Adrenal gland (tissue), 12 donors: ENCODE results near the gene ERCC2. TPM values are rescaled to one million over a fixed set of nuclear protein-coding genes. Genes with fewer than 3 reads are reported as not detected.
"Not testable (repeated sequence)": the region's sequence is repeated elsewhere in the genome, so short reads cannot be mapped to it uniquely, and the experiment has no call there.

ENCODE experiments used
- DNase-seq, 7 donors: peaks; one replicate each; pipeline ENCODE4 v3.0.0-alpha.2; 2019 to 2020
- H3K27ac ChIP-seq, 5 donors: fragments of 200-600 bp; sonication (generic) in 4 of 5; 1 replicate in 3 of 5; 2 replicates in 2 of 5; pipeline versions ENCODE4 v1.5.1 to v1.8.0; 2016 to 2020; ENCODE audit warnings: mild to moderate bottlenecking in 1 of 5
- H3K27me3 ChIP-seq: fragments of 200-600 bp; 2 replicates; pipeline ENCODE4 v1.8.0; 2021
- H3K36me3 ChIP-seq, 2 donors: fragments of 200-600 bp; replicated peaks in 1 of 2; 1 replicate in 1 of 2; 2 replicates in 1 of 2; pipeline versions ENCODE4 v1.5.1 to v1.8.0; 2018 to 2022
- H3K4me1 ChIP-seq, 2 donors: fragments of 200-600 bp; replicated peaks in 1 of 2; 1 replicate in 1 of 2; 2 replicates in 1 of 2; pipeline versions ENCODE4 v1.5.1 to v1.8.0; 2018 to 2021
- H3K4me3 ChIP-seq, 4 donors: fragments of 200-600 bp; sonication (generic) in 3 of 4; one replicate each; pipeline ENCODE4 v1.5.1; 2016 to 2018
- H3K9me3 ChIP-seq, 3 donors: fragments of 200-600 bp; sonication (generic) in 1 of 3; replicated peaks in 1 of 3; 1 replicate in 2 of 3; 2 replicates in 1 of 3; pipeline versions ENCODE4 v1.5.1 to v1.8.0; 2016 to 2021
- POLR2A ChIP-seq, 2 donors: fragments of 450-650 bp; IDR thresholded peaks; one replicate each; pipeline ENCODE4 v1.6.1; 2017; ENCODE audit warnings: antibody characterized with exemption in 2 of 2, mild to moderate bottlenecking in 2 of 2, moderate library complexity in 1 of 2
- WGBS, 4 donors: extraction: QIAGEN DNeasy Blood & Tissue Kit in 2 of 4; methylation state at CpG; one replicate each; pipeline versions ENCODE4 v1.1.5 to v1.1.7; 2013 to 2017; 5-methylcytosine and 5-hydroxymethylcytosine counted together
- intact Hi-C, 2 donors: fragments of 100-400 bp; cut with DNase I; formaldehyde crosslinking; loops; one replicate each; pipeline versions ENCODE4 v1.14.1 to v1.15.0; 2022 to 2023
- polyA plus RNA-seq, 3 donors: library from polyadenylated mRNA; stranded (reverse); fragments of 200-250 nt in 2 of 3; fragments of 350-450 nt in 1 of 3; fragmentation: Illumina TruSeq in 1 of 3; extraction: RNeasy Lipid Tissue Mini Kit (QIAGEN cat#74804) in 1 of 3; gene quantifications; one replicate each; pipeline ENCODE4 v1.2.3, GENCODE V29; 2013 to 2014
- total RNA-seq, 9 donors: library from RNA; depleted of rRNA in 4 of 9; stranded (reverse); fragments of >200 nt in 4 of 9; fragments of 120-200 nt in 1 of 9; fragmentation: NEBNext Ultra II Directional in 1 of 9; extraction: Animal tissue kit (Norgen Biotek cat#: 25700) in 1 of 9; gene quantifications; one replicate each; pipeline versions ENCODE4 v1.1.0 to v1.2.4, GENCODE V29; 2013 to 2023
- TF ChIP-seq, protein P1 (sequence below), 6 experiments: fragments of 450-650 bp in 4 of 6; fragments of 200-600 bp in 2 of 6; sonication (generic) in 1 of 6; IDR thresholded peaks; 1 replicate in 5 of 6; 2 replicates in 1 of 6; pipeline versions ENCODE4 v1.5.1 to v1.8.0; 2016 to 2021; ENCODE audit warnings: antibody characterized with exemption in 6 of 6, mild to moderate bottlenecking in 2 of 6, moderate library complexity in 1 of 6
- donor health status: healthy with polysubstance abuse.
- donor health status: Bipolar disorder and iron deficiency.
- donor health status: DM: yes; HTN: yes; CAD: no.
- donor health status: DM: no; HTN: no; CAD: no.
- donor health status: DM: no; HTN: no; CAD: no.
- donor health status: DM: yes; HTN: yes; CAD: no.

The ERCC2 gene
- total and polyA plus RNA-seq, 12 donors, result 10.1 to 53.3 (median 26.9) TPM

- intact Hi-C loops, result no loop called here
- TF ChIP-seq, protein P1, sequence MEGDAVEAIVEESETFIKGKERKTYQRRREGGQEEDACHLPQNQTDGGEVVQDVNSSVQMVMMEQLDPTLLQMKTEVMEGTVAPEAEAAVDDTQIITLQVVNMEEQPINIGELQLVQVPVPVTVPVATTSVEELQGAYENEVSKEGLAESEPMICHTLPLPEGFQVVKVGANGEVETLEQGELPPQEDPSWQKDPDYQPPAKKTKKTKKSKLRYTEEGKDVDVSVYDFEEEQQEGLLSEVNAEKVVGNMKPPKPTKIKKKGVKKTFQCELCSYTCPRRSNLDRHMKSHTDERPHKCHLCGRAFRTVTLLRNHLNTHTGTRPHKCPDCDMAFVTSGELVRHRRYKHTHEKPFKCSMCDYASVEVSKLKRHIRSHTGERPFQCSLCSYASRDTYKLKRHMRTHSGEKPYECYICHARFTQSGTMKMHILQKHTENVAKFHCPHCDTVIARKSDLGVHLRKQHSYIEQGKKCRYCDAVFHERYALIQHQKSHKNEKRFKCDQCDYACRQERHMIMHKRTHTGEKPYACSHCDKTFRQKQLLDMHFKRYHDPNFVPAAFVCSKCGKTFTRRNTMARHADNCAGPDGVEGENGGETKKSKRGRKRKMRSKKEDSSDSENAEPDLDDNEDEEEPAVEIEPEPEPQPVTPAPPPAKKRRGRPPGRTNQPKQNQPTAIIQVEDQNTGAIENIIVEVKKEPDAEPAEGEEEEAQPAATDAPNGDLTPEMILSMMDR (IDR thresholded peaks at IDR 0.05), result no peak
- TF ChIP-seq POLR2A (IDR thresholded peaks at IDR 0.05), result no peak
- no peaks in the 10 kb centered on the region for H3K36me3 ChIP-seq
- H3K27ac ChIP-seq, result no peak overlapping the region
- H3K27me3 ChIP-seq, result peaks cover 18% of the 10 kb centered on the region
- DNase-seq, result no peak
- no peaks in the 10 kb centered on the region for H3K4me1 ChIP-seq
- no peak overlapping the region for H3K4me3 ChIP-seq
- H3K9me3 ChIP-seq, result no peaks in the 10 kb centered on the region
- 70 to 83% (median 75%) methylated on average over 8 of the region's 8 CpGs for WGBS, 4 donors
Measured at GRCh38 chr19:45314708-45315245, 55.6 kb downstream of the ERCC2 start.

DNA sequence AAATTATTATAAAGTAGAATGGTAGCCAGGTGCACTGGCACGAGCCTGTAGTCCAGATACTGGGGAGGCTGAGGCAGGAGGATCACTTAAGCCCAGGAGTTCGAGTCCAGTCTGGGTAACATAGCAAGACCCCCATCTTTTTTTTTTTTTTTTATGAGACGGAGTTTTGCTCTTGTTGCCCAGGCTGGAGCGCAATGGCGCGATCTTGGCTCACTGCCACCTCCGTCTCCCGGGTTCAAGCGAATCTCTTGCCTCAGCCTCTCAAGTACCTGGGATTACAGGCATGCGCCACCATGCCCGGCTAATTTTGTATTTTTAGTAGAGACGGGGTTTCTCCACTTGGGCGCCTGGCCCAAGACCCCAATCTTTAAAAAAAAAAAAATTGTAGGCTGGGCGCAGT lies 58.1 kb downstream of the ERCC2 start:
- H3K36me3 ChIP-seq, H3K27ac ChIP-seq, H3K4me1 ChIP-seq, DNase-seq, intact Hi-C loops, H3K9me3 ChIP-seq, H3K4me3 ChIP-seq: not testable (repeated sequence)
- H3K27me3 ChIP-seq, result peaks cover 15% of the 10 kb centered on the region
- 88 to 95% (median 91%) methylated on average over 14 of the region's 14 CpGs for WGBS, 4 donors

DNA sequence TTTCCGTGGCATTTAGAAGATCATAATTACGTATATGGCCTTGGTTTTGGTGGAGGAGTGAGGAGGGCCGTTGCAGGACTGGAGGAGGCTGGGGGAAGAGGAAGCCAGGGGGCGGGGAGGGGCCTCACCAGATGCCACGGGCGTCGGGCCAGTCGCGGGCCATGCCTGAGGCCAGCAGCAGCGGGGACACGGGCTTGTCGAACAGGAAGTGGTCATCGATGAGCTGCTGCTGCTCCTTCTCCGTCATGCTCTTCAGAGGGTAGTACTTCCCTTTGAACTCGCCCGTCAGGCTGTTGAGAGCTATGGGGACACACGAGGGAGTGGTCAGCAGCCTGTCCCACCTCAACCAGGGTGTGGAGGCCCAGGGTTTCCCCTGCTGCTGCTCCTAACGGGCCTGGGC lies 58.8 kb downstream of the ERCC2 start:
- peak in 1 of 7 donors; percentile 17 for DNase-seq
- H3K4me3 ChIP-seq, result no peak overlapping the region
- H3K36me3 ChIP-seq, result no peaks in the 10 kb centered on the region
- peaks cover 15% of the 10 kb centered on the region for H3K27me3 ChIP-seq
- no peaks in the 10 kb centered on the region for H3K4me1 ChIP-seq
- H3K9me3 ChIP-seq, result no peaks in the 10 kb centered on the region
- TF ChIP-seq, protein P1 (IDR thresholded peaks at IDR 0.05), result no peak
- no peak for TF ChIP-seq POLR2A (IDR thresholded peaks at IDR 0.05)
- WGBS, 4 donors, result 38 to 50% (median 43%) methylated on average over 9 to 18 of the region's 18 CpGs
- no peak overlapping the region for H3K27ac ChIP-seq
- intact Hi-C loops, result no loop called here

- H3K27ac ChIP-seq, H3K9me3 ChIP-seq, H3K4me3 ChIP-seq, DNase-seq, H3K4me1 ChIP-seq, H3K27me3 ChIP-seq, intact Hi-C loops, H3K36me3 ChIP-seq: not testable (repeated sequence)
- 92 to 95% (median 93%) methylated on average over 8 of the region's 8 CpGs for WGBS, 4 donors
Measured at GRCh38 chr19:45309322-45309721, 61.1 kb downstream of the ERCC2 start.

GRCh38 chr19:45307361-45307760 lies 63.0 kb downstream of the ERCC2 start:
- intact Hi-C loops, result no loop called here
- Histone ChIP-seq H3K4me3 (no peak overlapping the region), H3K27me3 (no peaks in the 10 kb centered on the region), H3K4me1 (no peaks in the 10 kb centered on the region), H3K36me3 (no peaks in the 10 kb centered on the region), H3K27ac (no peak overlapping the region), H3K9me3 (no peaks in the 10 kb centered on the region)
- no peak for TF ChIP-seq POLR2A (IDR thresholded peaks at IDR 0.05)
- TF ChIP-seq, protein P1 (IDR thresholded peaks at IDR 0.05), result no peak
- 78 to 89% (median 86%) methylated on average over 13 to 19 of the region's 19 CpGs for WGBS, 4 donors
- no peak for DNase-seq
